GM21360 (cell line): ENCODE measurements around the gene MCTP1.
"Not testable (repeated sequence)": the region's sequence is repeated elsewhere in the genome, so short reads cannot be mapped to it uniquely, and the experiment has no call there.

Experiments
- ATAC-seq: cut with Tn5 transposase; IDR thresholded peaks from one replicate; pipeline ENCODE4 v1.9.1; 2021; ENCODE audit warnings: mild to moderate bottlenecking, moderate library complexity; ENCODE audit not compliant: unreplicated experiment

MCTP1 gene

DNA sequence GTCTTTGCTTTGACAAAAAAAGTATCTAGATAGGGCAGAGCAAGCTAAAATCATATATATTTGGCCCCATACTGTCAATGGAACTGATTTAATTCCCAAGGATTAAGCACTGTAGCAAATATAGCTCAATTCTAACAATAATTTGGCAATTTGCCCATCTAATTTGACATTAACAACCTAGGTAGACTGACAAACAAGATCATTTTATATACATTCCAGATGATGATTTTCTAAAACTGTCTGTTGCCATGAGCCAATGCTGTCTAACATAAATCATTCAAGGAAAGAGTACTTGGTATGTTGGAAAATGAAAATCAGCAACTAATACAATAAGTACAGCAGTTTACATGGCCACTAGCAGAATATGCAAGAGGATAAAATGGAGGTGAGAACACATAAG is 32.1 kb downstream of the MCTP1 start:
- no peak for ATAC-seq

GRCh38 chr5:95251185-95251584 is 33.7 kb downstream of the MCTP1 start:
- ATAC-seq = no peak

GRCh38 chr5:95244479-95244878 is 40.4 kb downstream of the MCTP1 start:
- no peak for ATAC-seq

DNA sequence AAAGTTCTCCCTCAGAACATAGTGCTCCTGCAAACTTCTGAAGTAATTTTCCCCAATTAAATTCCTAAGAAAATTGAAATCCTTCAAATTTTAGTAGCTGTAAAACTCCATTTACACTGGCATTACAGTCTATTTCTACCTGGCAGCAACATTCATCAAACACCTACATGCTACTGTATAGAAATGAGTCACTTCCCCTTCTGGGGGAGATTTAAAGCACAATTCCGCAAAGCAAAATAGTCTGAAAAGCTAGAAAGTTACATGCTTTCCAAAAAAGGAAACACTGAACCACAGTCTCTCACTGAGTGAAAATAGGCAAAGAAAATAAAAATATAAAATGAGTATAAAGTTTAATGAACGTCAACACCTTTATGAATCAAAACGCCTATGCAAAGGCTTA is 43.3 kb downstream of the MCTP1 start:
- ATAC-seq = peak; percentile 95

DNA sequence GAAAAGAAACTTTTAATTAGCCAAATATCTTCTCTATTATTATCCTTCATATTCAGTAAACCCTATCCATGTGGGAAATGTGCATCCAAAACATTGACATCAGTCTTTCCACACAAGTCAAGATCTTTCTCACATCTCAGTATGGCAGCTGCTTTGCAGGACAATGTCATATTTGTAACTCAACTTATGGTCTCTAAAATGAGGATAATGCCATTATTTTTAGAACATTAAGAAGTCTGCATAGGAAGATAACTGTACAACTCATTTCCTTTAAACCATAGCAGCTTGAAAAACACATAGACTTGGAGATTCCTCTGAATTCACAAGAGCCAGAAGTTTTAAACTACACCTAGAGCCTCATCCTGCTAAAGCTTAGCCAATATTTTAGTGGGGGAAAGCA is 43.7 kb downstream of the MCTP1 start:
- ATAC-seq = no peak

DNA sequence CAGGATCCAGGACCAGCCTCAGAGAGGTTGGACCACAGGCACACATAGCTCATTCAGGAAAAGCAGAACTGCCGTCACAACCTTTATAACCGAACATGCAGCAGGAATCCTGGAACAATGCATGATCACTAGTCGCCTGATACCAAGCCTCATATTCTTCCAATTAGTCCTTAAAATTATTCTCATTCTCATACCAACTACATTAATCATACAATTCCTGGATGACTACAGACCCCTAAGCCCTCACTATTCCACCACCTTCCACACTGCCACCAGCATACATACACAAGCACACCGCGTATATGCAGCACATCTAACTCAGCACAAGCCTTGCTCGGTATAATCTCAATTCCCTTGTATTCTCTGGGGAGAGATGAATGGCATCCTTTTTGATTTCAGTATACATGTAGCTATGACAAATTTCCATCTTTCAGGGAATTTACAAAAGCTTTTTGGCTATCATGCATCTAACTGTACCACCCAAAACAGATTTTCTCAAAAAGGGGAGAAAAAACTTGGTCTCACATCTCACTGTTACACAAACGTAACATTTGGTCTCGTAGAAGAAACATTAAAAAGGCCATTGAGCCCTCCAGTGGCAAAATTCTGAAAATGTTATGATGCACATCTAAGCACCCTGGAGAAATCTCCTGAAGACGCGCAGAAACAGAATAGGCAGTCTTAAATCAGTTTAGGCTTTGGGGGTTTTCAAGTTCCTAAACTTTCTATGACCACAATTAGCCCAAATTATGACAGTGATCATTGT is 46.2 kb downstream of the MCTP1 start:
- ATAC-seq = no peak

DNA sequence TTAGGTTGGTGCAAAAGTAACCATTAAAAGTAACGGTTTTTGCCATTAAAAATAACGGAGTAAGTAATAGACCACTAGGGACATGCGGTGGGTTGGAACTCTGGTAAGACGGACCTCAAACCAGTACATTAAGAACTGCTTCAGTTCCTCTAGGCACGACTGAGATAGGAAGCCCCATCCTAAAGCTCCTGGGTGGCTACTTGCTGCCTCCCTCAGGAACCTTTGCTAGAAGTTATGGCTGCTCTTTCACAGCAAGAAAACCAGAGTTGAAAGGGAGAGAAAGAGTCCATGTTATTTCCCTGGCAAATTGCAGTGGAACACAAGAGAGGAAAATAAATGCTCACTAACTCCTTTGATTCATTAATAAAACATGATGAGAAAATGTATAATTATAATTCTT is 47.6 kb downstream of the MCTP1 start:
- no peak for ATAC-seq

DNA sequence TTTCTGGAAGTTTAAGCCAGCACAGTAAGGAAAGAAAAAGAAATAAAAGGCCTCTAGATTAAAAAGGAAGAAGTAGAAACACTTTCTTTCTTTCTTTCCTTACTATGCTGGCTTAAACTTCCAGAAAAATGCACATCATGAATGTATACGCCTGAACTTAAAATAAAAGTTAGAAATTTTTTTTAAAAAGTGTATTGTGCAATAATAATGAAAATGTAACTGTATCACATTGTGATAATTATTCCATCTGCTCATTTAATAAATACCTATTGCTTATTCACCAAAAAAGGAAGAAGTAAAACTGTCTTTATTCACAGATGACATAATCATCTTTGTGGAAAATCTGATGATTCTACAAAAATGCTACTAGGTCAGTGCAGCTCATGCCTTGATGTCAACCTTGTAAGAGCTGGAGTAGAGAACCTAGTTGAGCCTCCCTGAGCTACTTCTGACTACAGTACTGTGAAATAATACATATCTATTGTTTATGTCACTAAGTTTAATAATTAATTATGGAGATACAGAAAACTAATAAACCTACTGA is 49.4 kb downstream of the MCTP1 start:
- no peak for ATAC-seq

GRCh38 chr5:95229646-95230045 is 55.2 kb downstream of the MCTP1 start:
- ATAC-seq = no peak

DNA sequence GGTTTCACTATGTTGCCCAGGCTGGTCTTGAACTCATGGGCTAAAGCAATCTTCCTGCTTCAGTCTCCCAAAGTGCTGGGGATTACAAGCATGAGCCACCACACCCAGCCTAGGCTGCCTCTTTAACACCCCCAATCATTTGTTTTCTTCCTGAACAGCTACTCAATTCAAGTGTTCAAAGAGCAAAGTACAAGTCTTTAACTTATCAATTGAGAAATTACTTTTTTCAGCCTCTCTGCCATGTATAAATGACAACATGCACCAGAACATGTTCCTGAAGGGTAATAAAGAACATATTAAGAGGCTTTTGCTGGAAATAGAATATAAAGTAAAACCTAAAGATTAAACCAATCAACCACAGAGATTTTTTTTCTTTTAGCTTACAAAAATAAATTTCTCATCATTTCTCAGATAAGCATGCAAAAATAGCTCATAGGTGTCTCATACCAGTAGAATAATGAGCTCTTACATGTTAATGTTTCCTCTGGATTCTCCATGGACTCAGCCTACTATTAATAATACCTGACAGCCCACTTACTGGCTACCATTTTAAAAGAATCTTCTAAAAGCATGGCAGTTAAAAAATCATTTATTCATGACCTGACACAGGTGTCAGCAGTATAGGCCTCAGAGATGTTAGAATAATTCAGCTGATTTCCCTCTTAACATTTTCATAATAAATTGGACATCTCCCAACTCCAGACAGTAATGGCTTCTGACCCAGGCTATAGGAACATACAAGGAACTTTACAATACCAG is 60.0 kb downstream of the MCTP1 start:
- ATAC-seq = no peak

GRCh38 chr5:95223566-95224258 is 61.2 kb downstream of the MCTP1 start:
- no peak for ATAC-seq

DNA sequence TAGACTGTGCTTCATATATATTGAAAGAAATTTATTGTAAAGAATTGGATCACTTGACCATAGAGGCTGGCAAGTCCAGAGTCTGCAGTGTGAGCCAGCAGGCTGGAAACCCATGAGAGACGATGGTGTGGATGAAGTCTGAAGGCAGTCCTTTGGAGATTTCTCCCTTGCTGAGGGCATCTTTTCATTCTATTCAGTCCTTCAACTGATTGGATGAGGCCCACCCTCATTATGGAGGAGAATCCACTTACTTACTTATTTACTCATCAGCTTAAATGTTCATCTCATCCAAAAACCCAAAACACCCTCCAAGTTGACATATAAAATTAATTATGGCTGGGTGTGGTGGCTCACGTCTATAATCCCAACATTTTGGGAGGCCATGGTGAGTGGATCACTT is 62.1 kb downstream of the MCTP1 start:
- no peak for ATAC-seq

- no peak for ATAC-seq
These were observed 63.7 kb downstream of the MCTP1 start for GRCh38 chr5:95221234-95221633.

DNA sequence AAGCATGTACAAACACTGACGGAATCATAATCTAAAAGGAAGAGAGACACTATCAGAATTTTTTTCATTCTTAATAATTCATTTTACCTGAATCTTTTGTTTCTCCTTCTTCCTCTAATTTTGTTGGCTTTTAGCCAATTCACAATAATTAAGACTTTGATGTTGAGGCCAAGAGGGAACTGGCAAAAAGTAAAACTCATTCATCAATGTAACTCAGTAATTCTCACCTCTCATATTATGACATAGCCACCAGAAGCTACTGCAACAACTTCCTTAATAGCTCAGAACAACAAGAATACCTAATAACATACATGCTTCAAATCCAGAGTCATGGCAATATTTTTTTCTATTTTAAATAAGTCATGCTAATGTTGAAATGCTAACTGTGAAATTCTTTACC is 64.5 kb downstream of the MCTP1 start:
- no peak for ATAC-seq

GRCh38 chr5:95219411-95219810 is 65.5 kb downstream of the MCTP1 start:
- ATAC-seq = no peak

GRCh38 chr5:95217881-95218280 is 67.0 kb downstream of the MCTP1 start:
- no peak for ATAC-seq

DNA sequence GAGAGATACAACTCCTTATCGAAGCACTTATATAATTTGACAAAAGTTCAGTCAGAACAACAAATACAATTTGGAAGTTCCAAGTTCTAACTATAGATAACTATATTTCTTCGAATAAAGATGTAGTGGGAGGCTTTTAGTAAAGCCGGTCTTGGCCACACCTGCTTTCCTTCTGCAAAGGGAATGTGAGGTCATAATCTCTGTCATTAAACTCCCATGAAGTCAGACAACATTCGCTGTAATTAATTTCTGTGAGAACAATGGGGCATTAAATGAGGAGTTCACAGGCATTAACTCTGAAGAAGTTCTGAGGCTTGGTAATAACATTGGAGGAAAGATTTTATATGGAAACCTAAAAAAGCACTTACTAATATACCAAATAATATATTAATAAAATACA is 67.5 kb downstream of the MCTP1 start:
- ATAC-seq = no peak

- no peak for ATAC-seq
These were observed 68.5 kb downstream of the MCTP1 start for GRCh38 chr5:95216136-95216955.

- ATAC-seq = not testable (repeated sequence)
These were observed 77.1 kb downstream of the MCTP1 start for GRCh38 chr5:95207811-95208210.

GRCh38 chr5:95194856-95195255 is 90.0 kb downstream of the MCTP1 start:
- ATAC-seq = no peak

- ATAC-seq = peak; percentile 87
These were observed 93.6 kb downstream of the MCTP1 start for GRCh38 chr5:95191330-95191729.
